K562 (cell line): ENCODE measurements around the gene SERPINE1. TPM values are rescaled to one million over a fixed set of nuclear protein-coding genes. Genes with fewer than 3 reads are reported as not detected.

Experiments
- CBFA2T3 ChIP-seq: fragments of 450-650 bp; IDR thresholded peaks from 2 replicates; pipeline ENCODE4 v1.6.1; 2017
- EGR1 ChIP-seq: fragments of 450-650 bp; conservative IDR thresholded peaks from 2 replicates; pipeline ENCODE4 v1.6.1; 2017; ENCODE audit warnings: mild to moderate bottlenecking
- KAT2B ChIP-seq: IDR thresholded peaks from one replicate; pipeline ENCODE4 v1.6.1; 2012; ENCODE audit warnings: low read depth, mild to moderate bottlenecking, control low read depth, inconsistent platforms, low read length, moderate library complexity
- MAFG ChIP-seq: fragments of 450-650 bp; conservative IDR thresholded peaks from 2 replicates; pipeline ENCODE4 v1.6.1; 2016; ENCODE audit warnings: missing genetic modification characterization, missing compliant biosample characterization
- NELFE ChIP-seq: IDR thresholded peaks from 2 replicates; pipeline ENCODE4 v1.6.1; 2011; ENCODE audit warnings: mild to moderate bottlenecking; ENCODE audit not compliant: insufficient read depth, insufficient read length
- OTX1 ChIP-seq: fragments of 450-650 bp; formaldehyde crosslinking; IDR thresholded peaks from 2 replicates; pipeline ENCODE4 v1.4.0; 2022; ENCODE audit warnings: mild to moderate bottlenecking
- SREBF2 ChIP-seq: sonication (generic); formaldehyde crosslinking; IDR thresholded peaks from 2 replicates; pipeline ENCODE4 v1.4.0; 2020; ENCODE audit warnings: mild to moderate bottlenecking, missing genetic modification reagents
- TCF7L2 ChIP-seq: fragments of 150-350 bp; IDR thresholded peaks from 2 replicates; pipeline ENCODE4 v1.6.1; 2016; ENCODE audit warnings: low read depth, mild to moderate bottlenecking, low read length, moderate library complexity
- ZKSCAN1 ChIP-seq: fragments of 150-350 bp; IDR thresholded peaks from 2 replicates; pipeline ENCODE4 v1.6.1; 2016; ENCODE audit warnings: low read depth, low read length
- polyA plus RNA-seq, 8 experiments: library from polyadenylated mRNA; depleted of rRNA in 4 of 8; stranded (reverse) in 5 of 8; unstranded in 3 of 8; fragments of >200 nt; fragmentation: Nextera tagmentation in 2 of 8; fragmentation: Illumina TruSeq in 1 of 8; extraction: Ambion mirVana in 2 of 8; extraction: Trizol in 1 of 8; gene quantifications; 2 replicates each; pipeline versions ENCODE4 v1.2.1 to v1.2.3, GENCODE V29; 2011 to 2014; ENCODE audit warnings: inconsistent platforms in 1 of 8, missing spikeins in 1 of 8
- total RNA-seq, 7 experiments: library from RNA; depleted of rRNA in 6 of 7; stranded (reverse); fragments of >200 nt in 6 of 7; fragmentation: Illumina TruSeq in 2 of 7; extraction: Trizol in 2 of 7; gene quantifications; 2 replicates each; pipeline versions ENCODE4 v1.2.1 to v1.2.3, GENCODE V29; 2011 to 2021; ENCODE audit warnings: low replicate concordance in 1 of 7
- TF ChIP-seq, protein P1 (sequence below): fragments of 250-450 bp; sonication (Bioruptor Pico); IDR thresholded peaks from 2 replicates; pipeline ENCODE4 v1.4.0; 2020
- TF ChIP-seq, protein P2 (sequence below): fragments of 250-450 bp; sonication (Bioruptor Pico); IDR thresholded peaks from 2 replicates; pipeline ENCODE4 v1.5.0; 2020; ENCODE audit warnings: mild to moderate bottlenecking
- TF ChIP-seq, protein P3 (sequence below): fragments of 250-450 bp; sonication (Bioruptor Pico); IDR thresholded peaks from 2 replicates; pipeline ENCODE4 v1.8.0; 2022; ENCODE audit warnings: moderate library complexity, mild to moderate bottlenecking, inconsistent platforms
- TF ChIP-seq, protein P4 (sequence below): fragments of 250-450 bp; sonication (Bioruptor Pico); IDR thresholded peaks from 2 replicates; pipeline ENCODE4 v1.5.0; 2021
- TF ChIP-seq, protein P5 (sequence below): IDR thresholded peaks from 3 replicates; pipeline ENCODE4 v1.6.1; 2011; ENCODE audit warnings: borderline replicate concordance, mild to moderate bottlenecking, moderate library complexity; ENCODE audit not compliant: insufficient read length; ENCODE audit errors: extremely low read depth
- TF ChIP-seq, protein P6 (sequence below): sonication (generic); formaldehyde crosslinking; IDR thresholded peaks from 2 replicates; pipeline ENCODE4 v1.8.1; 2022; ENCODE audit warnings: missing genetic modification reagents

SERPINE1 gene
- total and polyA plus RNA-seq, 9 of the 15 experiments (the other 6 are each of a cell fraction or from before 2014, with no cell fraction given) = 0.22 to 4.8 (median 0.91) TPM

DNA sequence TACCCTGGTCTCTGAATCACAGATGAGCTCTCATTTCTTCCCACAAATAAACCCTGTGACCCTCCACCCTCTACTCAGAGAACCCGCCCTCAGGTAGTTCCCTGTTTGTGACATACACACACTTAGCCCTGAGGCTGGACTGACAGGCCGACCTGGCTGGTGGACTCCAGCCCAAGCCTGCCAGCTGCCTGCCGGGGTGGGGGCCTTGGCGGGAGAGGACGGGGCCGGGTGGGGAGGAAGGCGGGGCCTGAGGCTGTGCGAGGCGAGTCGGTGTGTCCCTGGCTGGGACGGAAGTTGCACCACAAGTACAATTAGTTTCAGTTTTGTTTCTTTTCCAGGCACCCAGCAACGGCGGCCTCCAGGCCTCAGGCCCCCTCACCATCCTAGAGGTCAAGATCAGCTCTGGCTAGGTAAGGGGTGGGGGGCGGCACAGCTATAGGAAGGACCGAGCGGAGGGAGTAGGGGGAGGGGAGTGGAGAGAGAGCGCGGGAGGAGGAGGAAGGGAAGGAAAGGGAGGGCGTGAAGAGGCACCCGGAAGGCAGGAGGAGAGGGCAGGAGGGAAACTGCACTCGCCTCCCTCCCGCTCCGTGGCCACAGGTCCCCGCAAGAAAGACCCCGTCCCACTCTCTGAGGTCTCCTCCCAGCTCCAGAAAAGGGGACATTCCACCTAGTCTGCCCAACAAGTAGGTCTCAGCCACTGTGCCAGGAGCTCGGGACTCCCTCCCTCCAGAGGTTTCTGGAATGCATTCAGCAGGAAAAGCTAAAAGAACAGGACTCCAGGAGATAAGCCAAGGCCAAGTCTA is 41.5 kb upstream of the SERPINE1 start, which contains the start of gene TRIM56 (continued):
- TF ChIP-seq, protein P1, sequence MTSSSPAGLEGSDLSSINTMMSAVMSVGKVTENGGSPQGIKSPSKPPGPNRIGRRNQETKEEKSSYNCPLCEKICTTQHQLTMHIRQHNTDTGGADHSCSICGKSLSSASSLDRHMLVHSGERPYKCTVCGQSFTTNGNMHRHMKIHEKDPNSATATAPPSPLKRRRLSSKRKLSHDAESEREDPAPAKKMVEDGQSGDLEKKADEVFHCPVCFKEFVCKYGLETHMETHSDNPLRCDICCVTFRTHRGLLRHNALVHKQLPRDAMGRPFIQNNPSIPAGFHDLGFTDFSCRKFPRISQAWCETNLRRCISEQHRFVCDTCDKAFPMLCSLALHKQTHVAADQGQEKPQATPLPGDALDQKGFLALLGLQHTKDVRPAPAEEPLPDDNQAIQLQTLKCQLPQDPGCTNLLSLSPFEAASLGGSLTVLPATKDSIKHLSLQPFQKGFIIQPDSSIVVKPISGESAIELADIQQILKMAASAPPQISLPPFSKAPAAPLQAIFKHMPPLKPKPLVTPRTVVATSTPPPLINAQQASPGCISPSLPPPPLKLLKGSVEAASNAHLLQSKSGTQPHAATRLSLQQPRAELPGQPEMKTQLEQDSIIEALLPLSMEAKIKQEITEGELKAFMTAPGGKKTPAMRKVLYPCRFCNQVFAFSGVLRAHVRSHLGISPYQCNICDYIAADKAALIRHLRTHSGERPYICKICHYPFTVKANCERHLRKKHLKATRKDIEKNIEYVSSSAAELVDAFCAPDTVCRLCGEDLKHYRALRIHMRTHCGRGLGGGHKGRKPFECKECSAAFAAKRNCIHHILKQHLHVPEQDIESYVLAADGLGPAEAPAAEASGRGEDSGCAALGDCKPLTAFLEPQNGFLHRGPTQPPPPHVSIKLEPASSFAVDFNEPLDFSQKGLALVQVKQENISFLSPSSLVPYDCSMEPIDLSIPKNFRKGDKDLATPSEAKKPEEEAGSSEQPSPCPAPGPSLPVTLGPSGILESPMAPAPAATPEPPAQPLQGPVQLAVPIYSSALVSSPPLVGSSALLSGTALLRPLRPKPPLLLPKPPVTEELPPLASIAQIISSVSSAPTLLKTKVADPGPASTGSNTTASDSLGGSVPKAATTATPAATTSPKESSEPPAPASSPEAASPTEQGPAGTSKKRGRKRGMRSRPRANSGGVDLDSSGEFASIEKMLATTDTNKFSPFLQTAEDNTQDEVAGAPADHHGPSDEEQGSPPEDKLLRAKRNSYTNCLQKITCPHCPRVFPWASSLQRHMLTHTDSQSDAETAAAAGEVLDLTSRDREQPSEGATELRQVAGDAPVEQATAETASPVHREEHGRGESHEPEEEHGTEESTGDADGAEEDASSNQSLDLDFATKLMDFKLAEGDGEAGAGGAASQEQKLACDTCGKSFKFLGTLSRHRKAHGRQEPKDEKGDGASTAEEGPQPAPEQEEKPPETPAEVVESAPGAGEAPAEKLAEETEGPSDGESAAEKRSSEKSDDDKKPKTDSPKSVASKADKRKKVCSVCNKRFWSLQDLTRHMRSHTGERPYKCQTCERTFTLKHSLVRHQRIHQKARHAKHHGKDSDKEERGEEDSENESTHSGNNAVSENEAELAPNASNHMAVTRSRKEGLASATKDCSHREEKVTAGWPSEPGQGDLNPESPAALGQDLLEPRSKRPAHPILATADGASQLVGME (CRISPR knock-in tag) = no peak
- TF ChIP-seq, protein P2, sequence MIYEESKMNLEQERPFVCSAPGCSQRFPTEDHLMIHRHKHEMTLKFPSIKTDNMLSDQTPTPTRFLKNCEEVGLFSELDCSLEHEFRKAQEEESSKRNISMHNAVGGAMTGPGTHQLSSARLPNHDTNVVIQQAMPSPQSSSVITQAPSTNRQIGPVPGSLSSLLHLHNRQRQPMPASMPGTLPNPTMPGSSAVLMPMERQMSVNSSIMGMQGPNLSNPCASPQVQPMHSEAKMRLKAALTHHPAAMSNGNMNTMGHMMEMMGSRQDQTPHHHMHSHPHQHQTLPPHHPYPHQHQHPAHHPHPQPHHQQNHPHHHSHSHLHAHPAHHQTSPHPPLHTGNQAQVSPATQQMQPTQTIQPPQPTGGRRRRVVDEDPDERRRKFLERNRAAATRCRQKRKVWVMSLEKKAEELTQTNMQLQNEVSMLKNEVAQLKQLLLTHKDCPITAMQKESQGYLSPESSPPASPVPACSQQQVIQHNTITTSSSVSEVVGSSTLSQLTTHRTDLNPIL (CRISPR knock-in tag) = no peak
- TF ChIP-seq, protein P3, sequence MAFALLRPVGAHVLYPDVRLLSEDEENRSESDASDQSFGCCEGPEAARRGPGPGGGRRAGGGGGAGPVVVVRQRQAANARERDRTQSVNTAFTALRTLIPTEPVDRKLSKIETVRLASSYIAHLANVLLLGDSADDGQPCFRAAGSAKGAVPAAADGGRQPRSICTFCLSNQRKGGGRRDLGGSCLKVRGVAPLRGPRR = no peak
- TF ChIP-seq KAT2B (no peak), NELFE (no peak), TCF7L2 (no peak), EGR1 (peak; percentile 65), SREBF2 (CRISPR knock-in tag) (no peak), CBFA2T3 (no peak; the same call in 1 of the 2 replicates), ZKSCAN1 (no peak), MAFG (tag) (no peak), OTX1 (CRISPR knock-in tag) (peak; percentile 83)
- TF ChIP-seq, protein P4, sequence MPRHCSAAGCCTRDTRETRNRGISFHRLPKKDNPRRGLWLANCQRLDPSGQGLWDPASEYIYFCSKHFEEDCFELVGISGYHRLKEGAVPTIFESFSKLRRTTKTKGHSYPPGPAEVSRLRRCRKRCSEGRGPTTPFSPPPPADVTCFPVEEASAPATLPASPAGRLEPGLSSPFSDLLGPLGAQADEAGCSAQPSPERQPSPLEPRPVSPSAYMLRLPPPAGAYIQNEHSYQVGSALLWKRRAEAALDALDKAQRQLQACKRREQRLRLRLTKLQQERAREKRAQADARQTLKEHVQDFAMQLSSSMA (CRISPR knock-in tag) = no peak
- TF ChIP-seq, protein P5, sequence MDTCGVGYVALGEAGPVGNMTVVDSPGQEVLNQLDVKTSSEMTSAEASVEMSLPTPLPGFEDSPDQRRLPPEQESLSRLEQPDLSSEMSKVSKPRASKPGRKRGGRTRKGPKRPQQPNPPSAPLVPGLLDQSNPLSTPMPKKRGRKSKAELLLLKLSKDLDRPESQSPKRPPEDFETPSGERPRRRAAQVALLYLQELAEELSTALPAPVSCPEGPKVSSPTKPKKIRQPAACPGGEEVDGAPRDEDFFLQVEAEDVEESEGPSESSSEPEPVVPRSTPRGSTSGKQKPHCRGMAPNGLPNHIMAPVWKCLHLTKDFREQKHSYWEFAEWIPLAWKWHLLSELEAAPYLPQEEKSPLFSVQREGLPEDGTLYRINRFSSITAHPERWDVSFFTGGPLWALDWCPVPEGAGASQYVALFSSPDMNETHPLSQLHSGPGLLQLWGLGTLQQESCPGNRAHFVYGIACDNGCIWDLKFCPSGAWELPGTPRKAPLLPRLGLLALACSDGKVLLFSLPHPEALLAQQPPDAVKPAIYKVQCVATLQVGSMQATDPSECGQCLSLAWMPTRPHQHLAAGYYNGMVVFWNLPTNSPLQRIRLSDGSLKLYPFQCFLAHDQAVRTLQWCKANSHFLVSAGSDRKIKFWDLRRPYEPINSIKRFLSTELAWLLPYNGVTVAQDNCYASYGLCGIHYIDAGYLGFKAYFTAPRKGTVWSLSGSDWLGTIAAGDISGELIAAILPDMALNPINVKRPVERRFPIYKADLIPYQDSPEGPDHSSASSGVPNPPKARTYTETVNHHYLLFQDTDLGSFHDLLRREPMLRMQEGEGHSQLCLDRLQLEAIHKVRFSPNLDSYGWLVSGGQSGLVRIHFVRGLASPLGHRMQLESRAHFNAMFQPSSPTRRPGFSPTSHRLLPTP = no peak
- TF ChIP-seq, protein P6, sequence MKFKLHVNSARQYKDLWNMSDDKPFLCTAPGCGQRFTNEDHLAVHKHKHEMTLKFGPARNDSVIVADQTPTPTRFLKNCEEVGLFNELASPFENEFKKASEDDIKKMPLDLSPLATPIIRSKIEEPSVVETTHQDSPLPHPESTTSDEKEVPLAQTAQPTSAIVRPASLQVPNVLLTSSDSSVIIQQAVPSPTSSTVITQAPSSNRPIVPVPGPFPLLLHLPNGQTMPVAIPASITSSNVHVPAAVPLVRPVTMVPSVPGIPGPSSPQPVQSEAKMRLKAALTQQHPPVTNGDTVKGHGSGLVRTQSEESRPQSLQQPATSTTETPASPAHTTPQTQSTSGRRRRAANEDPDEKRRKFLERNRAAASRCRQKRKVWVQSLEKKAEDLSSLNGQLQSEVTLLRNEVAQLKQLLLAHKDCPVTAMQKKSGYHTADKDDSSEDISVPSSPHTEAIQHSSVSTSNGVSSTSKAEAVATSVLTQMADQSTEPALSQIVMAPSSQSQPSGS (CRISPR knock-in tag) = no peak
